ENCODE data around the gene CALML4.

DNA sequence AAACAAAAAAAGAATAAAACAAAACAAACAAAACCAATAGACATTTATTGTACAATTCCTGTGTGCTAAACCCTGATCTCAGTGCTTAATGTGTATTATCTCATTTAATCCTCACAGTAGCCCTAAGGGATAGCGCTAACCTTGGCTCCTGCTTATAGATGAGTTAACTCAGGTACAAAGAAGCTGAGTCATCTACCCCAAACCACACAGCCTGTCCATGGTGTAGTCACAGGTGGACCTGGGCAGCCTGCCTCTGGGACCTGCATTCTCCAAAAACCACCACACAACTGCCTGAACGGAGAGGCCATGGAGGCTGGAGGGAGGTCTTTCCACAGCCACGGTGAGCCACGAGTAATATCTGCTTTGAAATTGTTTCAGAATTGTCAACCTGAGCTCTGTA is 29.9 kb upstream of the CALML4 start:
- TF ChIP-seq, protein P1, sequence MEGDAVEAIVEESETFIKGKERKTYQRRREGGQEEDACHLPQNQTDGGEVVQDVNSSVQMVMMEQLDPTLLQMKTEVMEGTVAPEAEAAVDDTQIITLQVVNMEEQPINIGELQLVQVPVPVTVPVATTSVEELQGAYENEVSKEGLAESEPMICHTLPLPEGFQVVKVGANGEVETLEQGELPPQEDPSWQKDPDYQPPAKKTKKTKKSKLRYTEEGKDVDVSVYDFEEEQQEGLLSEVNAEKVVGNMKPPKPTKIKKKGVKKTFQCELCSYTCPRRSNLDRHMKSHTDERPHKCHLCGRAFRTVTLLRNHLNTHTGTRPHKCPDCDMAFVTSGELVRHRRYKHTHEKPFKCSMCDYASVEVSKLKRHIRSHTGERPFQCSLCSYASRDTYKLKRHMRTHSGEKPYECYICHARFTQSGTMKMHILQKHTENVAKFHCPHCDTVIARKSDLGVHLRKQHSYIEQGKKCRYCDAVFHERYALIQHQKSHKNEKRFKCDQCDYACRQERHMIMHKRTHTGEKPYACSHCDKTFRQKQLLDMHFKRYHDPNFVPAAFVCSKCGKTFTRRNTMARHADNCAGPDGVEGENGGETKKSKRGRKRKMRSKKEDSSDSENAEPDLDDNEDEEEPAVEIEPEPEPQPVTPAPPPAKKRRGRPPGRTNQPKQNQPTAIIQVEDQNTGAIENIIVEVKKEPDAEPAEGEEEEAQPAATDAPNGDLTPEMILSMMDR (conservative IDR thresholded peaks at IDR 0.05; ENCODE audit: low read length) = no peak
- no peak for TF ChIP-seq EZH2phosphoT487 (IDR thresholded peaks at IDR 0.05; ENCODE audit: borderline replicate concordance, low read depth, low read length)

Data from OCI-LY7 (cell line).